IPS-20b (cell line): Measurements from ENCODE around the gene MAP7D3.
"Not testable (repeated sequence)": the region's sequence is repeated elsewhere in the genome, so short reads cannot be mapped to it uniquely, and the experiment has no call there.

Experiments used
- H3K27ac ChIP-seq: one replicate; pipeline ENCODE4 v1.5.1; 2013; ENCODE audit warnings: low read length
- H3K27me3 ChIP-seq: 2 replicates; pipeline ENCODE4 v1.6.1; 2013; ENCODE audit warnings: mild to moderate bottlenecking, low read length, inconsistent platforms; ENCODE audit not compliant: insufficient read depth
- H3K36me3 ChIP-seq: 2 replicates; pipeline ENCODE4 v1.6.1; 2013; ENCODE audit warnings: low read depth, mild to moderate bottlenecking, inconsistent platforms, low read length, moderate library complexity; ENCODE audit not compliant: insufficient read depth
- H3K4me1 ChIP-seq: 2 replicates; pipeline ENCODE4 v1.6.1; 2013; ENCODE audit warnings: mild to moderate bottlenecking, control low read depth, inconsistent platforms, low read length, moderate library complexity; ENCODE audit not compliant: insufficient read depth
- H3K4me3 ChIP-seq: 2 replicates; pipeline ENCODE4 v1.5.1; 2013; ENCODE audit warnings: mild to moderate bottlenecking, low read length, inconsistent platforms
- H3K9ac ChIP-seq: 2 replicates; pipeline ENCODE4 v1.6.1; 2013; ENCODE audit warnings: low read depth, mild to moderate bottlenecking, inconsistent platforms, low read length, moderate library complexity
- H3K9me3 ChIP-seq: 2 replicates; pipeline ENCODE4 v1.6.1; 2013; ENCODE audit warnings: mild to moderate bottlenecking, low read depth, low read length, inconsistent platforms; ENCODE audit not compliant: insufficient read depth

The MAP7D3 gene

DNA sequence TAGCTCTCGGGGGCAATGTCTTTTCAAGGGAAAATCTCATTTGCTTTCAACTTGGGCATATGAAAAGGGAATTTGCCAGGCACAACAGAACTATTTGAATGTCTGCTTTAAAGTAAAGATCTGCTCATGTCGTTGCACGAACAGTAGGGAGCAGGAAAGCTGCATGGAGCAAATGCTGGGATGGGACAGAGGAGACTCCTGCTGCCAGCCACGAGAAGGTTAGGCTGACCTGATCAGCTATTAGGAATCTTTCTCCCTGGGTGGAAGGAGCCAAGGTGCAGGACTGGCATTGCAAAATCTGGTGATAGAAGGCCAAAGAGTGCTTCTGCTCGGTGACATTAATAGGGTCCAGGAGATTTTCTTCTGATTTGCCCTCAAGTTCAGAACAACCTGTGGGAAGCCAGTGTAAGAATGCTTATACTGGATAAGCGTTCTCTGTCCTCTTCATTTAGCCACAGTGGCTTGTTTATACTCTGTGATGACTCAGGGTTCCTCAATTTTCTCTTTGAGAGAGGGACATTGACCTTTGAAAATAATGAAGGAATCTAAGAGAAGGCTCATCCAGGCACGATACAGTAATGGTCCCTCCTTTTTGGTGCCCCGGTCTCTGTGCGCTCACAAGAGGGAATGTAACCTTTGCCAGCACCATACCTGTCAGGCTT, 80.9 kb downstream of the MAP7D3 start:
- Histone ChIP-seq H3K9ac (no peak overlapping the region), H3K27ac (no peak overlapping the region), H3K36me3 (no peaks in the 10 kb centered on the region), H3K27me3 (no peaks in the 10 kb centered on the region), H3K9me3 (no peaks in the 10 kb centered on the region), H3K4me1 (peaks cover 25% of the 10 kb centered on the region; the same call in 1 of the 2 replicates), H3K4me3 (no peak overlapping the region)

DNA sequence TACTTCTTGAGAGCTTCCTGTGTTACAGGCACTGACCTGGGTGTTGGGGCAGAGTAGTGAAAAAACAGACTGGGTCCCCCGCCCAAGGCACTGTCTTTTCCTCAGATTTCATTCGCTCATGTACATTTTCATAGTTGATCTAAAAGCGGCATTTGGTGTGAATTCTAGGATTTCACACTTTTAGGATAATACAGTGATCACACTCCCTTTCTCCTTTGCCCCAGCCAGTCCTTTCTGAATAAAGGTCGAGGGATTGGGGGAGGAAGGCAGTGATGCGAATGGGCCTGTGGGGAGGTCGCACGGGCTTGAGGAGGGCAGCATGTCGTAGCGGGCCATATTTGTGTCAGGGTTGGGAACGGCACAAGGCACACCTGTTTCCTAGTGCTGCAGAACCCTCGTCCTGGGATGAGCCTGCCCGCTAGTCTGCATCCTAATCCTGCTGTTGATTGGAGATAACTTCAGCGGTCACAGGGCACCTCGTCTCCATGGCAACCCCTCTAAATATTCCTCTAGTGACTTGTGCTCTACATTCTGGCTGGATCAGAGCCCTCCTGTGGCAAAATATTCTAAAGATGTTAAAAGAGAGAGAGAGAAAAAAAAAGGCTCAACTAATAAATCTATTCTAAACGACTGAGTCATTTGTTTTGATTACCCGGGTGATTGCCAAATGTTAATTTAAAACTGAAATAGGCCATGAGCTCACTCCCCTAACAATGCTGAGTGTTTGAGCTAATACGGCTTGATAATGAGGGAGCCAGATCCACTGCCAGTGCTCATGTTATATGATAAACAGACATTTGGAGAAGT, 82.1 kb downstream of the MAP7D3 start:
- no peaks in the 10 kb centered on the region for H3K36me3 ChIP-seq
- no peaks in the 10 kb centered on the region for H3K27me3 ChIP-seq
- no peak overlapping the region for H3K27ac ChIP-seq
- no peaks in the 10 kb centered on the region for H3K9me3 ChIP-seq
- H3K4me3 ChIP-seq: no peak overlapping the region; the same call in 1 of the 2 replicates
- peaks cover 25% of the 10 kb centered on the region; the same call in 1 of the 2 replicates for H3K4me1 ChIP-seq
- no peak overlapping the region for H3K9ac ChIP-seq

DNA sequence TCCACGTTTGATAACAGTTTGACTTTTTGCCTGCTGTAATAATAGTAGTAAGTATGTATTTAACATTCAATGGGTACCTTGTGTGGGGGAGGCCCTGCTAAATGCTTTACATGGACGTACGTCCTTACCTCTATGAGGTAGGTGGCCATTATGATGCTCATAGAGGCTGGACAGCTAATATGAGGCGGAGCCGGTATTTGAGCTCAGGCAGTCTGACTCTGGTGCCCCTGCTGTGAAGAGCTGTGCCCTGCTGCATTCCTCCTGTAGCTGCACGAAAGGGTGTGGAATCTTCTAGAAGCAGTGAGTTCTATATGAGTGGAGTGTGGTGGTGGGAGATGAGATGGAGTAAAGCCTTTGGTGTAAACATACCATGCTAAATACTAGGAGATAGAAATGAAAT, 83.2 kb downstream of the MAP7D3 start:
- not testable (repeated sequence) for H3K27ac ChIP-seq

DNA sequence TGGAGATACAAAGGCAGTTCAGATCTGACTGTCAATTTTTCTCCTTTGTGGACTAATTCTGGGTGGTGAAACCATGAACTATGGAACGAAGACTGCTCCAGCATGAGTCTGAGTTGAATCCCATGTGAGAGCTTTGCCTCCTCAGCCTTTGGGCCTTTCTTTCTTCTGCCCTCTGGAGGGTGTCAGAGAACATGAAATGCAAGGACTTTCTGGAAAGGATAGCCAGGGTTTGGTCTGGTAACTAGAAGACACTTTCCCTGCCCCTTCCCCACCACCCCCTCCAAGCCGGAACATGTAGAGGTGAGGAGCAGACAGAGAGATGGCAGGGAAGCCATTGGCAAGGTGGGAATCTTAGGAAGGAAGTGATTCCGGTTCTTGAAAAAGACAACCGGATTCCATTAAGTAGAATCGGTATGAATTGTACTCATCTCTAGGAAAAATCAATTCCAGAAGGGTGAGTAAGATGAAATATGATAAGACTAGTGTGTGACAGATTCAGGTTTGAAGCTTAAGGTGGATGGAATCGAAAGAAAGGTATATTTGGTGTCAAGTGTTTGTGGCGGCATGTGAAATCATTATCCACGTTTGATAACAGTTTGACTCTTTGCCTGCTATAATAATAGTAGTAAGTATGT, 84.9 kb downstream of the MAP7D3 start:
- no peaks in the 10 kb centered on the region for H3K9me3 ChIP-seq
- no peak overlapping the region for H3K4me3 ChIP-seq
- peaks cover 25% of the 10 kb centered on the region; the same call in 1 of the 2 replicates for H3K4me1 ChIP-seq
- H3K27ac ChIP-seq: no peak overlapping the region
- no peaks in the 10 kb centered on the region for H3K27me3 ChIP-seq
- H3K36me3 ChIP-seq: no peaks in the 10 kb centered on the region
- H3K9ac ChIP-seq: no peak overlapping the region

More for the DNA sequence above, 83.2 kb downstream of the MAP7D3 start:
- peaks cover 25% of the 10 kb centered on the region; the same call in 1 of the 2 replicates for H3K4me1 ChIP-seq
- not testable (repeated sequence) for H3K9me3 ChIP-seq, H3K4me3 ChIP-seq, H3K27me3 ChIP-seq, H3K36me3 ChIP-seq, H3K9ac ChIP-seq

DNA sequence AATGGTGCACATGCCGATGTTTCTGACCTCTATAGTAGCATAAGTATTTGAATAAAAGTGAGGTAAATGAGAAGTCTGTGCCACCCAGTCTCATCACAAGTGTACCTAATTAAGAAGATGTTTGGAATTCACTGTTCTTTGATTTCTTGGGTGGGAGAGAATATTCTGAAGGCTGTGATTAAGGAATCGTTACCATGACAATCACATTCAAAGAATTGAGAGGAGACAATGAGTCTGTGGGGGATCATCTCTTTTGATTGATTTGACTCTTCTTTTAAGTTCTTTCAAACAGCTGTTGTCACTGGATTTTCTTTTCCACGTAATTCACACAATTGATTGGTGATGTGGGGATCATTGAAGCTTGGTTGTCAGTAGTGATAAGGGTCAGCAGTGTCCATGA, 85.8 kb downstream of the MAP7D3 start:
- Histone ChIP-seq H3K36me3 (no peaks in the 10 kb centered on the region), H3K27me3 (no peaks in the 10 kb centered on the region), H3K4me3 (no peak overlapping the region; the same call in 1 of the 2 replicates), H3K9me3 (no peaks in the 10 kb centered on the region), H3K27ac (no peak overlapping the region), H3K9ac (no peak overlapping the region), H3K4me1 (peaks cover 20% of the 10 kb centered on the region; the same call in 1 of the 2 replicates)

DNA sequence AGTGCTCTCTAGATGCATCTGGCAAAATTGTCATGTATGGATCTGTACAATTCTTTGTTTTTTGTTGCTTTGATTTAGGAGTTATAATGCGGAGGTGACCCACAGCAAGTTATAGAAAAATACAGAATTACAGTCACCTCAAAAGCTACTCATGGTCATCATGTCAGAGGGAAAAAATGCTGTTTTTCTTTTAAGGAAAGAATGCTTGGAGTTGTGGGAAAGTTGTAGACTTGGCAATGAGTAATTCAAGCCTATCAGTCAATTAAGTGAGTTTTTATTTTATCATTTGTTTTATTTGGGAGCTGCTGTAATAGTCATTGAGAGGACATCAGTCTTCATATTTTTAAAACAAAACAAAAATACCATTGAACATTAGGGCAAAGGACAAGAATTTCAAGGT, 87.5 kb downstream of the MAP7D3 start:
- H3K4me1 ChIP-seq: peaks cover 8% of the 10 kb centered on the region; the same call in 1 of the 2 replicates
- no peaks in the 10 kb centered on the region for H3K27me3 ChIP-seq
- no peaks in the 10 kb centered on the region for H3K9me3 ChIP-seq
- H3K27ac ChIP-seq: no peak overlapping the region
- H3K9ac ChIP-seq: no peak overlapping the region
- no peaks in the 10 kb centered on the region for H3K36me3 ChIP-seq
- H3K4me3 ChIP-seq: no peak overlapping the region
